WTC11 (cell line): Measurements from ENCODE around the gene ZNF503. TPM values are rescaled to one million over a fixed set of nuclear protein-coding genes. Genes with fewer than 3 reads are reported as not detected.

ENCODE experiments used
- ATAC-seq: fragments of 200-7000 bp; cut with Tn5 transposase; 2 replicates; pipeline ENCODE4 v1.10.0; 2021; ENCODE audit warnings: mild to moderate bottlenecking, moderate library complexity
- CTCF ChIA-PET: fragments of 300-600 bp; sonication (Branson Sonifier 250); formaldehyde crosslinking; loops from one replicate; lab custom pipeline; 2021; ENCODE audit warnings: antibody characterized with exemption; lab: Charles Lee
- POLR2A ChIA-PET: fragments of 350-600 bp; sonication (Branson Sonifier 250); formaldehyde crosslinking; loops from one replicate; lab custom pipeline; 2021; ENCODE audit warnings: antibody characterized with exemption; lab: Charles Lee
- DNase-seq: peaks from one replicate; pipeline ENCODE4 v3.0.0; 2021; ENCODE audit warnings: low spot score
- H3K27ac Mint-ChIP-seq: 2 replicates; pipeline ENCODE4 v1.8.0; 2021; ENCODE audit warnings: mixed read lengths
- H3K27me3 Mint-ChIP-seq: 2 replicates; pipeline ENCODE4 v1.8.0; 2021; ENCODE audit warnings: low read depth, mild to moderate bottlenecking, moderate library complexity, mixed read lengths
- H3K36me3 Mint-ChIP-seq: 2 replicates; pipeline ENCODE4 v1.8.0; 2021; ENCODE audit warnings: mixed read lengths
- H3K4me1 Mint-ChIP-seq: 2 replicates; pipeline ENCODE4 v1.8.0; 2022; ENCODE audit warnings: mixed read lengths
- H3K4me3 Mint-ChIP-seq: 2 replicates; pipeline ENCODE4 v1.8.0; 2021; ENCODE audit warnings: mild to moderate bottlenecking, moderate library complexity, mixed read lengths
- H3K9me3 Mint-ChIP-seq: 2 replicates; pipeline ENCODE4 v1.8.0; 2021; ENCODE audit warnings: mixed read lengths
- EMX1 ChIP-seq: fragments of 250-450 bp; sonication (Bioruptor Pico); IDR thresholded peaks from 2 replicates; pipeline ENCODE4 v1.8.0; 2021; ENCODE audit warnings: mild to moderate bottlenecking
- HMGA2 ChIP-seq: fragments of 250-450 bp; sonication (Bioruptor Pico); IDR thresholded peaks from 2 replicates; pipeline ENCODE4 v1.4.0; 2021; ENCODE audit warnings: mild to moderate bottlenecking, moderate library complexity
- RELA ChIP-seq: sonication (generic); formaldehyde crosslinking; IDR thresholded peaks from 2 replicates; pipeline ENCODE4 v1.8.1; 2022; ENCODE audit warnings: missing genetic modification reagents, mild to moderate bottlenecking, borderline replicate concordance
- TEAD1 ChIP-seq: sonication (generic); formaldehyde crosslinking; IDR thresholded peaks from 2 replicates; pipeline ENCODE4 v1.8.0; 2022; ENCODE audit warnings: mild to moderate bottlenecking, missing genetic modification reagents
- TEAD4 ChIP-seq: sonication (generic); formaldehyde crosslinking; IDR thresholded peaks from 2 replicates; pipeline ENCODE4 v1.8.0; 2022; ENCODE audit warnings: mild to moderate bottlenecking, missing genetic modification reagents
- ZNF138 ChIP-seq: sonication (generic); formaldehyde crosslinking; conservative IDR thresholded peaks from 2 replicates; pipeline ENCODE4 v1.8.1; 2022; ENCODE audit warnings: mild to moderate bottlenecking, moderate library complexity, missing genetic modification reagents
- ZNF671 ChIP-seq: fragments of 250-450 bp; sonication (Bioruptor Pico); IDR thresholded peaks from 2 replicates; pipeline ENCODE4 v1.8.0; 2021; ENCODE audit warnings: mild to moderate bottlenecking
- total RNA-seq: library from RNA; stranded (reverse); gene quantifications from 3 replicates; pipeline ENCODE4 v1.2.3, GENCODE V29; 2021
- TF ChIP-seq, protein P1 (sequence below): sonication (generic); formaldehyde crosslinking; IDR thresholded peaks from 2 replicates; pipeline ENCODE4 v1.8.1; 2023; ENCODE audit warnings: mild to moderate bottlenecking, missing genetic modification reagents, borderline replicate concordance
- TF ChIP-seq, protein P2 (sequence below): fragments of 200-600 bp; IDR thresholded peaks from 2 replicates; pipeline ENCODE4 v1.8.0; 2022; ENCODE audit warnings: antibody characterized with exemption
- TF ChIP-seq, protein P3 (sequence below): fragments of 250-450 bp; sonication (Bioruptor Pico); IDR thresholded peaks from 2 replicates; pipeline ENCODE4 v1.9.0; 2021; ENCODE audit warnings: moderate library complexity, mild to moderate bottlenecking, inconsistent platforms, borderline replicate concordance
- TF ChIP-seq, protein P4 (sequence below): sonication (generic); formaldehyde crosslinking; IDR thresholded peaks from 2 replicates; pipeline ENCODE4 v1.8.1; 2022; ENCODE audit warnings: low read depth, mild to moderate bottlenecking, moderate library complexity, missing genetic modification reagents, borderline replicate concordance
- TF ChIP-seq, protein P5 (sequence below): sonication (generic); formaldehyde crosslinking; IDR thresholded peaks from 2 replicates; pipeline ENCODE4 v1.8.1; 2023; ENCODE audit warnings: mild to moderate bottlenecking, missing genetic modification reagents, moderate library complexity

Gene ZNF503
- total RNA-seq, 1 experiment from 2014 or later = 0.39 TPM

DNA sequence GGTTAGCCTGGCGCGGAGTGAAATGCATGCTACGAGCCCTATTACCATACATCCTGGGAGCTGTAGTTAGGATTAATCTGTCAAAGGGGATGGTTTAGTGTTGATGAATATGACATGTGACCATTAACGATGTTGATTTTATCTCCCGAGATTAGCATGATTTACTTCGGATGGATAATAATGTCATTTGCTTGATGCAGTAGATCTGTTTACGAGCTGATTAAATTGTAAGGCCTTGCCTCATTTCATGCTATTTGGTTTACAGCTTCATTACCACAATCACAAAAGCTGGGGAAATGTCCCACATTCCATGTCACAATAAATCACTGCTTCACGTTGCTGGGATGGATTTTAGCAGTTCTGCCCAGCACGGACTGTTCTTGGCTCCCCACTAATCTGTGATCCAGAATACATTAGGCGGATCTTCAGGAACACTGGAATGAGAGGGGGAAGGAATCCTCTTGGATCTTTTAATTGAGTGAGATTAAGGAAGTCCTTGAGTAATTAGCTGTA lies 22.3 kb downstream of the ZNF503 start (continued):
- TF ChIP-seq, protein P1, sequence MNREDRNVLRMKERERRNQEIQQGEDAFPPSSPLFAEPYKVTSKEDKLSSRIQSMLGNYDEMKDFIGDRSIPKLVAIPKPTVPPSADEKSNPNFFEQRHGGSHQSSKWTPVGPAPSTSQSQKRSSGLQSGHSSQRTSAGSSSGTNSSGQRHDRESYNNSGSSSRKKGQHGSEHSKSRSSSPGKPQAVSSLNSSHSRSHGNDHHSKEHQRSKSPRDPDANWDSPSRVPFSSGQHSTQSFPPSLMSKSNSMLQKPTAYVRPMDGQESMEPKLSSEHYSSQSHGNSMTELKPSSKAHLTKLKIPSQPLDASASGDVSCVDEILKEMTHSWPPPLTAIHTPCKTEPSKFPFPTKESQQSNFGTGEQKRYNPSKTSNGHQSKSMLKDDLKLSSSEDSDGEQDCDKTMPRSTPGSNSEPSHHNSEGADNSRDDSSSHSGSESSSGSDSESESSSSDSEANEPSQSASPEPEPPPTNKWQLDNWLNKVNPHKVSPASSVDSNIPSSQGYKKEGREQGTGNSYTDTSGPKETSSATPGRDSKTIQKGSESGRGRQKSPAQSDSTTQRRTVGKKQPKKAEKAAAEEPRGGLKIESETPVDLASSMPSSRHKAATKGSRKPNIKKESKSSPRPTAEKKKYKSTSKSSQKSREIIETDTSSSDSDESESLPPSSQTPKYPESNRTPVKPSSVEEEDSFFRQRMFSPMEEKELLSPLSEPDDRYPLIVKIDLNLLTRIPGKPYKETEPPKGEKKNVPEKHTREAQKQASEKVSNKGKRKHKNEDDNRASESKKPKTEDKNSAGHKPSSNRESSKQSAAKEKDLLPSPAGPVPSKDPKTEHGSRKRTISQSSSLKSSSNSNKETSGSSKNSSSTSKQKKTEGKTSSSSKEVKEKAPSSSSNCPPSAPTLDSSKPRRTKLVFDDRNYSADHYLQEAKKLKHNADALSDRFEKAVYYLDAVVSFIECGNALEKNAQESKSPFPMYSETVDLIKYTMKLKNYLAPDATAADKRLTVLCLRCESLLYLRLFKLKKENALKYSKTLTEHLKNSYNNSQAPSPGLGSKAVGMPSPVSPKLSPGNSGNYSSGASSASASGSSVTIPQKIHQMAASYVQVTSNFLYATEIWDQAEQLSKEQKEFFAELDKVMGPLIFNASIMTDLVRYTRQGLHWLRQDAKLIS = no peak

DNA sequence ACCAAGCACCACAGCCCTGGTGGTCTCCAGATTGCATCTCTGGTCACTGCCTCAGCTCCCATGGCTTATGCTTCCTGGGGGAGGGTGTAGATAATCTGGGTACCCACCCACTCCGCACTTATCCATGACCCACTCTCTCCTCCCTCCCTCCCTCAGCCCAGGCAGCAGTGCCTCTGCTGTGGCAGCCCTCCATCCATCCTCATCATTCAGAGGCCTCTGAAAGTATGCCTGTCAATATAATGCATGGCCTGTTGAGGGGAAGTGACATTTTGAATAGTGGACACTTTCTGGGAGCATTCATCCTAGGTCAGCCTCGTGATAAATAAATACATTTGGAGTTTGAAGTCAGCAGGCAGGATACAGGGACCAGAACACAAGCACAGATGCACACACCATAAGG lies 23.2 kb downstream of the ZNF503 start:
- Mint-ChIP-seq H3K4me1 (peaks cover 5% of the 10 kb centered on the region; the same call in 1 of the 2 replicates), H3K27me3 (peaks cover 6% of the 10 kb centered on the region; the same call in 1 of the 2 replicates), H3K27ac (no peak overlapping the region), H3K9me3 (no peaks in the 10 kb centered on the region), H3K36me3 (no peaks in the 10 kb centered on the region), H3K4me3 (no peak overlapping the region)
- ATAC-seq = no peak
- TF ChIP-seq TEAD4 (CRISPR knock-in tag) (no peak), ZNF671 (CRISPR knock-in tag) (no peak), RELA (no peak), EMX1 (CRISPR knock-in tag) (no peak), HMGA2 (CRISPR knock-in tag) (no peak), ZNF138 (CRISPR knock-in tag) (no peak), TEAD1 (CRISPR knock-in tag) (no peak)
- TF ChIP-seq, protein P2, sequence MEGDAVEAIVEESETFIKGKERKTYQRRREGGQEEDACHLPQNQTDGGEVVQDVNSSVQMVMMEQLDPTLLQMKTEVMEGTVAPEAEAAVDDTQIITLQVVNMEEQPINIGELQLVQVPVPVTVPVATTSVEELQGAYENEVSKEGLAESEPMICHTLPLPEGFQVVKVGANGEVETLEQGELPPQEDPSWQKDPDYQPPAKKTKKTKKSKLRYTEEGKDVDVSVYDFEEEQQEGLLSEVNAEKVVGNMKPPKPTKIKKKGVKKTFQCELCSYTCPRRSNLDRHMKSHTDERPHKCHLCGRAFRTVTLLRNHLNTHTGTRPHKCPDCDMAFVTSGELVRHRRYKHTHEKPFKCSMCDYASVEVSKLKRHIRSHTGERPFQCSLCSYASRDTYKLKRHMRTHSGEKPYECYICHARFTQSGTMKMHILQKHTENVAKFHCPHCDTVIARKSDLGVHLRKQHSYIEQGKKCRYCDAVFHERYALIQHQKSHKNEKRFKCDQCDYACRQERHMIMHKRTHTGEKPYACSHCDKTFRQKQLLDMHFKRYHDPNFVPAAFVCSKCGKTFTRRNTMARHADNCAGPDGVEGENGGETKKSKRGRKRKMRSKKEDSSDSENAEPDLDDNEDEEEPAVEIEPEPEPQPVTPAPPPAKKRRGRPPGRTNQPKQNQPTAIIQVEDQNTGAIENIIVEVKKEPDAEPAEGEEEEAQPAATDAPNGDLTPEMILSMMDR = no peak
- TF ChIP-seq, protein P1 = no peak
- TF ChIP-seq, protein P3, sequence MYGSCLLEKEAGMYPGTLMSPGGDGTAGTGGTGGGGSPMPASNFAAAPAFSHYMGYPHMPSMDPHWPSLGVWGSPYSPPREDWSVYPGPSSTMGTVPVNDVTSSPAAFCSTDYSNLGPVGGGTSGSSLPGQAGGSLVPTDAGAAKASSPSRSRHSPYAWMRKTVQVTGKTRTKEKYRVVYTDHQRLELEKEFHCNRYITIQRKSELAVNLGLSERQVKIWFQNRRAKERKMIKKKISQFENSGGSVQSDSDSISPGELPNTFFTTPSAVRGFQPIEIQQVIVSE (CRISPR knock-in tag) = no peak
- TF ChIP-seq, protein P4, sequence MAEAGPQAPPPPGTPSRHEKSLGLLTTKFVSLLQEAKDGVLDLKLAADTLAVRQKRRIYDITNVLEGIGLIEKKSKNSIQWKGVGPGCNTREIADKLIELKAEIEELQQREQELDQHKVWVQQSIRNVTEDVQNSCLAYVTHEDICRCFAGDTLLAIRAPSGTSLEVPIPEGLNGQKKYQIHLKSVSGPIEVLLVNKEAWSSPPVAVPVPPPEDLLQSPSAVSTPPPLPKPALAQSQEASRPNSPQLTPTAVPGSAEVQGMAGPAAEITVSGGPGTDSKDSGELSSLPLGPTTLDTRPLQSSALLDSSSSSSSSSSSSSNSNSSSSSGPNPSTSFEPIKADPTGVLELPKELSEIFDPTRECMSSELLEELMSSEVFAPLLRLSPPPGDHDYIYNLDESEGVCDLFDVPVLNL (CRISPR knock-in tag) = no peak
- TF ChIP-seq, protein P5, sequence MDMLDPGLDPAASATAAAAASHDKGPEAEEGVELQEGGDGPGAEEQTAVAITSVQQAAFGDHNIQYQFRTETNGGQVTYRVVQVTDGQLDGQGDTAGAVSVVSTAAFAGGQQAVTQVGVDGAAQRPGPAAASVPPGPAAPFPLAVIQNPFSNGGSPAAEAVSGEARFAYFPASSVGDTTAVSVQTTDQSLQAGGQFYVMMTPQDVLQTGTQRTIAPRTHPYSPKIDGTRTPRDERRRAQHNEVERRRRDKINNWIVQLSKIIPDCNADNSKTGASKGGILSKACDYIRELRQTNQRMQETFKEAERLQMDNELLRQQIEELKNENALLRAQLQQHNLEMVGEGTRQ (CRISPR knock-in tag) = no peak
- no peak for DNase-seq
- ChIA-PET CTCF (interaction anchor here (1.4 kb wide), 1 partner anchor 17 kb away, joined by 4 read pairs; no protein-coding TSS in a partner anchor), POLR2A (no interaction called here)
